SK-N-SH (cell line): Measurements from ENCODE around the gene NAPG. TPM values are rescaled to one million over a fixed set of nuclear protein-coding genes. Genes with fewer than 3 reads are reported as not detected.
"Not testable (repeated sequence)": the region's sequence is repeated elsewhere in the genome, so short reads cannot be mapped to it uniquely, and the experiment has no call there.

ENCODE experiments used
- CTCF ChIA-PET: fragments of 300-600, 350-600 bp; formaldehyde crosslinking; extraction: SDS; loops from one replicate; lab custom pipeline; 2021; lab: Yijun Ruan, JAX
- POLR2A ChIA-PET: fragments of 350-600 bp; sonication (Branson Sonifier 250); formaldehyde crosslinking; extraction: SDS; loops from one replicate; lab custom pipeline; 2020; ENCODE audit warnings: antibody characterized with exemption, inconsistent platforms; lab: Yijun Ruan, JAX
- DNase-seq: peaks from one replicate; pipeline ENCODE4 v3.0.0; 2012
- H2AFZ ChIP-seq: fragments of 200-600 bp; sonication (generic); 2 replicates; pipeline ENCODE4 v1.8.1; 2016; ENCODE audit warnings: antibody characterized with exemption, mild to moderate bottlenecking, low read depth
- H3F3A ChIP-seq: fragments of 200-600 bp; sonication (generic); replicated peaks from 2 replicates; pipeline ENCODE3; 2016; ENCODE audit warnings: antibody characterized with exemption, mild to moderate bottlenecking; ENCODE audit not compliant: insufficient read depth
- H3K27ac ChIP-seq, 2 experiments: fragments of 200-500 bp in 1 of 2; fragments of 200-600 bp in 1 of 2; sonication (Bioruptor generic) in 1 of 2; sonication (generic), shearing (Covaris generic) in 1 of 2; 2 replicates each; pipeline versions ENCODE4 v1.5.1 to v1.6.1; 2014 to 2016; ENCODE audit warnings: low read depth in 2 of 2, inconsistent platforms in 1 of 2, low read length in 1 of 2, mild to moderate bottlenecking in 1 of 2, mixed read lengths in 1 of 2
- H3K27me3 ChIP-seq: fragments of 200-600 bp; sonication (generic), shearing (Covaris generic); 2 replicates; pipeline ENCODE4 v1.6.1; 2016; ENCODE audit warnings: mixed run types; ENCODE audit not compliant: insufficient read depth
- H3K36me3 ChIP-seq, 2 experiments: fragments of 200-500 bp in 1 of 2; fragments of 200-600 bp in 1 of 2; sonication (Bioruptor generic) in 1 of 2; sonication (generic) in 1 of 2; replicated peaks in 1 of 2; 2 replicates each; pipeline versions ENCODE3 to v1.5.1; 2014 to 2016; ENCODE audit warnings: low read length in 1 of 2, mild to moderate bottlenecking in 1 of 2; ENCODE audit not compliant: insufficient read depth in 2 of 2, control insufficient read depth in 1 of 2
- H3K4me1 ChIP-seq, 2 experiments: fragments of 200-500 bp in 1 of 2; fragments of 200-600 bp in 1 of 2; sonication (Bioruptor generic) in 1 of 2; sonication (generic), shearing (Covaris generic) in 1 of 2; 2 replicates each; pipeline versions ENCODE4 v1.5.1 to v1.6.1; 2014 to 2016; ENCODE audit warnings: low read depth in 1 of 2, low read length in 1 of 2, mixed run types in 1 of 2; ENCODE audit not compliant: insufficient read depth in 2 of 2, control insufficient read depth in 1 of 2
- H3K4me2 ChIP-seq: fragments of 200-600 bp; sonication (generic), shearing (Covaris generic); 2 replicates; pipeline ENCODE4 v1.6.1; 2017; ENCODE audit warnings: mixed run types
- H3K4me3 ChIP-seq, 2 experiments: fragments of 200-500 bp in 1 of 2; fragments of 200-600 bp in 1 of 2; sonication (Bioruptor generic) in 1 of 2; sonication (generic), shearing (Covaris generic) in 1 of 2; 2 replicates each; pipeline versions ENCODE4 v1.5.1 to v1.8.1; 2014 to 2016; ENCODE audit warnings: low read depth in 2 of 2, inconsistent platforms in 1 of 2, low read length in 1 of 2, mild to moderate bottlenecking in 1 of 2, mixed read lengths in 1 of 2, moderate library complexity in 1 of 2
- H3K79me2 ChIP-seq: fragments of 200-600 bp; sonication (generic); 2 replicates; pipeline ENCODE4 v1.8.1; 2017; ENCODE audit warnings: mild to moderate bottlenecking; ENCODE audit not compliant: insufficient read depth
- H3K9ac ChIP-seq: fragments of 200-600 bp; sonication (generic); 2 replicates; pipeline ENCODE4 v1.6.1; 2017; ENCODE audit warnings: mixed run types
- H3K9me2 ChIP-seq: fragments of 200-600 bp; sonication (generic); 2 replicates; pipeline ENCODE4 v1.6.1; 2017; ENCODE audit warnings: mixed run types
- H3K9me3 ChIP-seq: fragments of 200-600 bp; sonication (generic); 2 replicates; pipeline ENCODE4 v1.6.1; 2017; ENCODE audit warnings: mixed run types, mild to moderate bottlenecking, moderate library complexity
- H4K20me1 ChIP-seq: fragments of 200-600 bp; sonication (generic); 2 replicates; pipeline ENCODE4 v1.6.1; 2017; ENCODE audit warnings: mild to moderate bottlenecking, mixed run types; ENCODE audit not compliant: insufficient read depth
- WGBS: methylation state at CpG from one replicate; pipeline ENCODE4 v1.1.6; 2017; ENCODE audit warnings: low lambda C conversion rate; 5-methylcytosine and 5-hydroxymethylcytosine counted together
- polyA plus RNA-seq, 3 experiments: library from polyadenylated mRNA; depleted of rRNA; stranded (reverse); fragments of >200 nt; gene quantifications; 2 replicates each; pipeline ENCODE4 v1.2.3, GENCODE V29; 2012

Gene NAPG
- polyA plus RNA-seq, 1 of the 3 experiments (the other 2 are of a cell fraction) = 9.2 TPM

- DNase-seq, H3K9ac ChIP-seq, H3K79me2 ChIP-seq, H3K4me1 ChIP-seq, H3K36me3 ChIP-seq, H3K9me3 ChIP-seq, H3K27me3 ChIP-seq, H2AFZ ChIP-seq, H3K4me2 ChIP-seq, H3F3A ChIP-seq, H3K27ac ChIP-seq, POLR2A ChIA-PET, H4K20me1 ChIP-seq, CTCF ChIA-PET, H3K9me2 ChIP-seq, H3K4me3 ChIP-seq: not testable (repeated sequence)
- 40% methylated on average over 7 of the region's 7 CpGs for WGBS
Observed at GRCh38 chr18:10600701-10601100, 74.9 kb downstream of the NAPG start.

Other genes starting within 250 kb of the NAPG start
- gene APCDD1, start 71.4 kb upstream of the NAPG start, polyA plus RNA-seq (2012; rRNA removed) = 0.02 TPM in 1 of 2 replicates, not detected in the other